ENCODE data around the gene VSIG4. TPM values are rescaled to one million over a fixed set of nuclear protein-coding genes. Genes with fewer than 3 reads are reported as not detected.

VSIG4 gene
- total RNA-seq (100 to 1,000 TPM in 1 of 9 donors, 10 to 100 TPM in 6, 1 to 10 TPM in 2; 4.7 to 162 (median 28.3) TPM), polyA plus RNA-seq (10 to 100 TPM in 1 of 2 donors, 1 to 10 TPM in 1; 9.5 to 27.4 TPM)
- long read RNA-seq, donor 1, transcript VSIG4-201 (8 exons, 1,834 nt), result major isoform, 11 of 15 reads
- long read RNA-seq, donor 1, partial matches to known transcripts, result 0 of 15 reads
- long read RNA-seq, donor 1, other reads (novel, unspliced or antisense), result 1 of 15 reads
- long read RNA-seq, donor 2, transcript VSIG4-201 (8 exons, 1,834 nt), result major isoform, 15 of 24 reads
- long read RNA-seq, donor 2, partial matches to known transcripts, result 3 of 24 reads
- long read RNA-seq, donor 2, other reads (novel, unspliced or antisense), result 3 of 24 reads
- long read RNA-seq, donor 3, transcript VSIG4-201 (8 exons, 1,834 nt), result major isoform, 21 of 39 reads
- long read RNA-seq, donor 3, partial matches to known transcripts, result 5 of 39 reads
- long read RNA-seq, donor 3, other reads (novel, unspliced or antisense), result 11 of 39 reads

- Histone ChIP-seq H3K9me3 (no peaks in the 10 kb centered on the region), H3K4me1 (no peaks in the 10 kb centered on the region), H3K36me3 (no peaks in the 10 kb centered on the region), H3K27ac (peak within 1 kb of the TSS in 1 of 12 donors; percentile 54), H3K27me3 (peaks cover 0 to 17% (median 0%) of the 10 kb centered on the region in 9 donors), H3K4me3 (peak within 1 kb of the TSS in 6 of 12 donors; percentile 10 to 45 (median 26))
- intact Hi-C loops (cut with DNase I), result no loop called here
- peak in 2 of 5 donors; percentile 21 to 37 for DNase-seq
- peak in 3 of 4 donors; percentile 28 to 75 (median 58) for ATAC-seq
- TF ChIP-seq CTCF (IDR thresholded peaks at IDR 0.05), result no peak
- TF ChIP-seq POLR2A (IDR thresholded peaks at IDR 0.05), result no peak
- WGBS, 4 donors, result 81 to 95% (median 90%) methylated on average over 2 of the region's 2 CpGs
These were observed at the start of gene VSIG4 for GRCh38 chrX:66039944-66040343. Gene VSIG4 (minus strand): TSS chrX:66040080. CDS start chrX:66039998, 82 bp downstream.

GRCh38 chrX:66076801-66077200 is 36.9 kb upstream of the VSIG4 start:
- Histone ChIP-seq H3K9me3 (no peaks in the 10 kb centered on the region), H3K4me3 (no peak overlapping the region), H3K27me3 (peaks cover 0 to 13% (median 0%) of the 10 kb centered on the region in 9 donors), H3K36me3 (no peaks in the 10 kb centered on the region), H3K27ac (peak overlapping the region in 1 of 12 donors; percentile 84), H3K4me1 (peaks cover 0 to 30% (median 0%) of the 10 kb centered on the region in 12 donors)
- TF ChIP-seq POLR2A (IDR thresholded peaks at IDR 0.05) (no peak), CTCF (IDR thresholded peaks at IDR 0.05) (no peak)
- 50 to 89% (median 63%) methylated on average over 1 of the region's 1 CpG for WGBS, 4 donors
- intact Hi-C loops (cut with DNase I), result no loop called here
- DNase-seq, result no peak
- no peak for ATAC-seq

- ATAC-seq, result peak in 1 of 4 donors; percentile 56
- DNase-seq, result peak; percentile 30 to 69 (median 62)
- peaks cover 0 to 30% (median 0%) of the 10 kb centered on the region in 12 donors for H3K4me1 ChIP-seq
- intact Hi-C loops (cut with DNase I), result no loop called here
- no peaks in the 10 kb centered on the region for H3K36me3 ChIP-seq
- no peaks in the 10 kb centered on the region for H3K9me3 ChIP-seq
- H3K27me3 ChIP-seq, result peaks cover 0 to 28% (median 0%) of the 10 kb centered on the region in 9 donors
- peak overlapping the region in 1 of 12 donors; percentile 23 for H3K4me3 ChIP-seq
- TF ChIP-seq CTCF (IDR thresholded peaks at IDR 0.05) (no peak), POLR2A (IDR thresholded peaks at IDR 0.05) (no peak)
- peak overlapping the region in 3 of 12 donors; percentile 18 to 84 (median 22) for H3K27ac ChIP-seq
- WGBS, 4 donors, result 66 to 72% (median 70%) methylated on average over 24 of the region's 24 CpGs
These were observed 35.3 kb upstream of the VSIG4 start for GRCh38 chrX:66074920-66075879.
